ENCODE data around the gene GPC6.

DNA sequence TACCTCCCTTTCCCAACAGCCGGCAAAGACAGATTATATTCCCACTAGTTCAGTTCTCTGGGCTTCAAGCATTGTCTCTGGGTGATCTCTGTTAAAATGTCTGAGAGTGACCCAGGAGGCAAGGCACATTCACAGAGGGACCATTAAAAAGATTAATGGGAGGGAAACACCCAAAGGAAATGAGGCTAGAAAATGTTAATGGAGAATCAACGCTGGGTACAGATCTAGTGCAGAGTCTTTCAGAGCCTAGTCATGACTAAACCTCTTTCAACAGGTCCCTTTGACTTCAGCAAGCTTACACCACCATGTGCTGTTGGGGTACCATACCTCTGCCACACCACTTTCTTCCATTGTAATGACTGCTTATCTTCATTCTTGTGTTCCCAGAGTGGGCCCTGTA lies 894.3 kb downstream of the GPC6 start:
- TF ChIP-seq, protein P1, sequence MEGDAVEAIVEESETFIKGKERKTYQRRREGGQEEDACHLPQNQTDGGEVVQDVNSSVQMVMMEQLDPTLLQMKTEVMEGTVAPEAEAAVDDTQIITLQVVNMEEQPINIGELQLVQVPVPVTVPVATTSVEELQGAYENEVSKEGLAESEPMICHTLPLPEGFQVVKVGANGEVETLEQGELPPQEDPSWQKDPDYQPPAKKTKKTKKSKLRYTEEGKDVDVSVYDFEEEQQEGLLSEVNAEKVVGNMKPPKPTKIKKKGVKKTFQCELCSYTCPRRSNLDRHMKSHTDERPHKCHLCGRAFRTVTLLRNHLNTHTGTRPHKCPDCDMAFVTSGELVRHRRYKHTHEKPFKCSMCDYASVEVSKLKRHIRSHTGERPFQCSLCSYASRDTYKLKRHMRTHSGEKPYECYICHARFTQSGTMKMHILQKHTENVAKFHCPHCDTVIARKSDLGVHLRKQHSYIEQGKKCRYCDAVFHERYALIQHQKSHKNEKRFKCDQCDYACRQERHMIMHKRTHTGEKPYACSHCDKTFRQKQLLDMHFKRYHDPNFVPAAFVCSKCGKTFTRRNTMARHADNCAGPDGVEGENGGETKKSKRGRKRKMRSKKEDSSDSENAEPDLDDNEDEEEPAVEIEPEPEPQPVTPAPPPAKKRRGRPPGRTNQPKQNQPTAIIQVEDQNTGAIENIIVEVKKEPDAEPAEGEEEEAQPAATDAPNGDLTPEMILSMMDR (IDR thresholded peaks at IDR 0.05), result no peak
- TF ChIP-seq RAD21 (conservative IDR thresholded peaks at IDR 0.05 in 1 of 2, IDR thresholded peaks at IDR 0.05 in 1 of 2), result no peak

All from A549 (cell line).